Neural progenitor cell (in vitro differentiated cells): ENCODE results near the gene PSEN2.

ENCODE experiments used
- CTCF ChIP-seq: fragments of 200-600 bp; sonication (generic); IDR thresholded peaks from 2 replicates; pipeline ENCODE4 v1.5.1; 2017; ENCODE audit warnings: antibody characterized with exemption, mild to moderate bottlenecking
- EZH2phosphoT487 ChIP-seq: fragments of 200-600 bp; sonication (generic); IDR thresholded peaks from 2 replicates; pipeline ENCODE4 v1.6.1; 2017; ENCODE audit warnings: antibody characterized with exemption

GRCh38 chr1:226825037-226825745, 45.2 kb upstream of the PSEN2 start:
- no peak for TF ChIP-seq EZH2phosphoT487
- no peak for TF ChIP-seq CTCF
